RWPE2 (cell line): ENCODE results near the gene PEAR1.

Source experiments
- ATAC-seq: fragments of 200-7000 bp; cut with Tn5 transposase; 3 replicates; pipeline ENCODE4 v1.9.1; 2021; ENCODE audit warnings: low read depth
- DNase-seq: peaks from one replicate; pipeline ENCODE4 v3.0.0-alpha.2; 2020; ENCODE audit warnings: low spot score
- H3K27ac ChIP-seq: fragments of 450-650 bp; 2 replicates; pipeline ENCODE4 v1.5.1; 2017; ENCODE audit warnings: mild to moderate bottlenecking; ENCODE audit not compliant: poor library complexity, severe bottlenecking
- H3K27me3 ChIP-seq: fragments of 250-450 bp; sonication (Bioruptor Pico); 2 replicates; pipeline ENCODE4 v1.5.1; 2021; ENCODE audit warnings: mild to moderate bottlenecking, moderate library complexity; ENCODE audit not compliant: insufficient read depth, poor library complexity, severe bottlenecking
- H3K36me3 ChIP-seq: fragments of 250-450 bp; sonication (Bioruptor Pico); 2 replicates; pipeline ENCODE4 v1.5.1; 2020; ENCODE audit warnings: low read depth, mild to moderate bottlenecking, moderate library complexity
- H3K4me1 ChIP-seq: fragments of 250-450 bp; sonication (Bioruptor Pico); 2 replicates; pipeline ENCODE4 v1.5.1; 2021; ENCODE audit warnings: mild to moderate bottlenecking, moderate library complexity; ENCODE audit not compliant: insufficient read depth, poor library complexity, severe bottlenecking
- H3K4me3 ChIP-seq: fragments of 250-450 bp; sonication (Bioruptor Pico); 2 replicates; pipeline ENCODE4 v1.5.1; 2021; ENCODE audit warnings: mild to moderate bottlenecking, moderate library complexity; ENCODE audit not compliant: severe bottlenecking
- H3K9me3 ChIP-seq: fragments of 250-450 bp; sonication (Bioruptor Pico); 2 replicates; pipeline ENCODE4 v1.5.1; 2021; ENCODE audit warnings: mild to moderate bottlenecking, moderate library complexity; ENCODE audit not compliant: severe bottlenecking
- CTCF ChIP-seq: fragments of 450-650 bp; IDR thresholded peaks from one replicate; pipeline ENCODE4 v1.5.1; 2017; ENCODE audit warnings: mild to moderate bottlenecking, moderate library complexity; ENCODE audit not compliant: poor library complexity, severe bottlenecking

The PEAR1 gene

GRCh38 chr1:156935505-156936128 is 42.1 kb downstream of the PEAR1 start:
- ATAC-seq (no peak), DNase-seq (no peak)
- Histone ChIP-seq H3K27me3 (no peaks in the 10 kb centered on the region), H3K9me3 (no peaks in the 10 kb centered on the region), H3K4me3 (no peak overlapping the region), H3K4me1 (no peaks in the 10 kb centered on the region), H3K27ac (no peak overlapping the region), H3K36me3 (0 out of 2 replicates have a peak, but pooled peaks cover 7% of the 10 kb centered on the region)
- no peak for TF ChIP-seq CTCF

DNA sequence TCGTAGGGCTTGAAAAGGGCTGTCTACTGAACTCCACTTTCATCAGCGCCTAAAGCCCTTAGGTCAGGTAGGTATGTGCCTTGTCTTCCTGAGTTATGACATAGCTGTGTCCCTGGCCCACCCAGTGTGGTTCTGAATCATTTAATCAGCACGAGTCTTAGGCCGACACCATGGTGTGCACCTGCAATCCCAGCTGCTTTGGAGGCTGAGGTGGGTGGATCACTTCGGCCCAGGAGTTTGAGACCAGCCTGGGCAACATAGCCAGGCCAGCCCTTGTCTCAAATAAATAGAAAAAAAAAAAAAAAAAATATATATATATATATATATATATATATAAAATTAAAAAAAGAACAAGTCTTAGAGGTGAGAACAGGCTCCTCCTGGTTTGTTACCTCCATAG is 42.7 kb downstream of the PEAR1 start:
- ATAC-seq (no peak), DNase-seq (no peak)
- Histone ChIP-seq H3K4me3 (no peak overlapping the region), H3K9me3 (no peaks in the 10 kb centered on the region), H3K36me3 (0 out of 2 replicates have a peak, but pooled peaks cover 7% of the 10 kb centered on the region), H3K4me1 (no peaks in the 10 kb centered on the region), H3K27me3 (no peaks in the 10 kb centered on the region), H3K27ac (no peak overlapping the region)
- no peak for TF ChIP-seq CTCF

DNA sequence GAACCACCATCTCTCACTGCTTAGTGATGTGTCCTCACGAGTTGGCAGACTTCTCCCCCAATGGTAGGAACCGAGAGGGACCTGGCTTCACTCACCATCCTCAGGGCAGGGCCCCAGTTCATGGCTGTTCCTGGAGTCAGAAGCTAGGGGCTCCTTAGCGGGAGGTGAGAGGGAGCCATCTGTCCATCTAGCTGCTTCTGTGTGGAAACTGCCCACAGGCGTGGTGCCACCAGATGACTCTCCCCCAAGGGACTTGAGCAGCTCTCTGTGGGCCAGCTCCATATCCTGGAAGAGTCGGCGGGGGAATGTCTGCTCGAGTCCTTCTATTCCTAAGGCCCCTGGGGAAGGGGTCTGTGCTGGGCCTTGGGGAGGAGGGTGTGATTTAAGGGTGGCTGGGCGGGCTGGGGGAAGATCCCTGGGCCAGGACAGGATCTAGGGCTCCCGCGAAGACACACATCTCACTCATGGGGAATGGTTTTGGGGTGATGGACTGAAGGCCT is 43.3 kb downstream of the PEAR1 start:
- ATAC-seq (no peak), DNase-seq (no peak)
- Histone ChIP-seq H3K9me3 (no peaks in the 10 kb centered on the region), H3K4me3 (no peak overlapping the region), H3K4me1 (no peaks in the 10 kb centered on the region), H3K27ac (no peak overlapping the region), H3K36me3 (0 out of 2 replicates have a peak, but pooled peaks cover 7% of the 10 kb centered on the region), H3K27me3 (no peaks in the 10 kb centered on the region)
- TF ChIP-seq CTCF = no peak

GRCh38 chr1:156937883-156938282 is 44.4 kb downstream of the PEAR1 start:
- H3K27ac ChIP-seq = no peak overlapping the region
- H3K36me3 ChIP-seq = 0 out of 2 replicates have a peak, but pooled peaks cover 7% of the 10 kb centered on the region
- ATAC-seq (no peak), DNase-seq (no peak)
- no peaks in the 10 kb centered on the region for H3K27me3 ChIP-seq
- H3K4me3 ChIP-seq = no peak overlapping the region
- no peaks in the 10 kb centered on the region for H3K4me1 ChIP-seq
- TF ChIP-seq CTCF = no peak
- no peaks in the 10 kb centered on the region for H3K9me3 ChIP-seq

DNA sequence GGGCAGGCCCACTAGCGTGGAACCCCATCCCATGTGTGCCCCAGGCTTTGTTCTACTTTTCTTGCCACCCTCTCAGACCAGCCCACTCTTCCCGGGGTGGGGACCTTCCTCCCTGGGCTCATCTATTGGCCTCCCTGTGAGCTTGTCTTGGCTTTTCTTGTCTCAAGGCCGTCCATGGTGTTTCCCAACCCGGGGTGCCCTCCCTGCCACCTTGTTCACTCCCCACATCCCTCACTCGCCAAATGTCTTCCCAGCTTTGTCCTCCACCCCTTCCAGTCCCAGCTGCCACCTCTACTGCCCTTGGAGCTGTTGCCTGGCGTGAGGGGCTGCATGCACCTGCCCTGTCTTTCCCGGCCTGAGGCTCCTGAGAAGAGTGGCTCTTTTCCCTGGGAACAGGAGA is 45.3 kb downstream of the PEAR1 start:
- Histone ChIP-seq H3K27me3 (no peaks in the 10 kb centered on the region), H3K36me3 (peaks cover 10% of the 10 kb centered on the region; the same call in 1 of the 2 replicates)

More for the DNA sequence above, 45.3 kb downstream of the PEAR1 start:
- DNase-seq (no peak), ATAC-seq (no peak)
- H3K4me3 ChIP-seq = no peak overlapping the region
- no peak for TF ChIP-seq CTCF
- no peak overlapping the region for H3K27ac ChIP-seq
- H3K9me3 ChIP-seq = no peaks in the 10 kb centered on the region
- no peaks in the 10 kb centered on the region for H3K4me1 ChIP-seq
